ENCODE results near the gene PRR23C. TPM values are rescaled to one million over a fixed set of nuclear protein-coding genes. Genes with fewer than 3 reads are reported as not detected.
"Not testable (repeated sequence)": the region's sequence is repeated elsewhere in the genome, so short reads cannot be mapped to it uniquely, and the experiment has no call there.

The PRR23C gene
- total RNA-seq, 1 donor from 2014 or later, result not detected

DNA sequence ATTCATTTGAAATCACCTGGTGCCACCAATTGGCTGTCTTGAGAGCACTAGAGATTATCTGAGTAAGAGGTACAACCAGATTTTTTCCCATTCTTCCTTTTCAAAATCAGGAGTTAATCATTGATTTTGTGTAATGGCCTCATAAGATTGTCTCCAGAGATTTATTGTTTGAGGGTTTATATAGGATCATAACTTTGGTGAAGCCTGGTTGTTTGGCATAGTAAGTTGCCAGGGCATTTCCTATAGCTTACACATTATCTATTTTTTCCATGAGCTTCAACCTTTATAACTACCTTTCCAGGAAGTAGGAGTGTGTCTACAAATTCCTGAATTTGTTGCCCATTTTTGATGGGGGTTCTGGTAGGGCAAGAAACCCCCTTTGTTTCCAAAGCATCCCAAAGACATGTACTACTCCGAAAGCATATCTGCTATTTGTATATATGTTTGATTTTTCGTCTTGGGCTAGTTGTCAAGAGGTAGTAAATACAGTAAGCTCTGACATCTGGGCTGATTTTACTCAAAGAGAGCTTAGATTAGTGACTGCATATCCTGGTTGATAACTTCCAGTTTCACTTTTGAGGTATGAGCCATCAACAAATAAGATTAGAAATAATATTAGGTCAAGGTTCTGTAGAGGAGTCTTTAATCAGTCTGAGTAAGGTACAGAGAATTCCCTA lies 12.2 kb downstream of the PRR23C start:
- ATAC-seq (ENCODE audit: low read depth), result no peak
- no peaks in the 10 kb centered on the region for H3K4me1 Mint-ChIP-seq
- TF ChIP-seq, protein P1, sequence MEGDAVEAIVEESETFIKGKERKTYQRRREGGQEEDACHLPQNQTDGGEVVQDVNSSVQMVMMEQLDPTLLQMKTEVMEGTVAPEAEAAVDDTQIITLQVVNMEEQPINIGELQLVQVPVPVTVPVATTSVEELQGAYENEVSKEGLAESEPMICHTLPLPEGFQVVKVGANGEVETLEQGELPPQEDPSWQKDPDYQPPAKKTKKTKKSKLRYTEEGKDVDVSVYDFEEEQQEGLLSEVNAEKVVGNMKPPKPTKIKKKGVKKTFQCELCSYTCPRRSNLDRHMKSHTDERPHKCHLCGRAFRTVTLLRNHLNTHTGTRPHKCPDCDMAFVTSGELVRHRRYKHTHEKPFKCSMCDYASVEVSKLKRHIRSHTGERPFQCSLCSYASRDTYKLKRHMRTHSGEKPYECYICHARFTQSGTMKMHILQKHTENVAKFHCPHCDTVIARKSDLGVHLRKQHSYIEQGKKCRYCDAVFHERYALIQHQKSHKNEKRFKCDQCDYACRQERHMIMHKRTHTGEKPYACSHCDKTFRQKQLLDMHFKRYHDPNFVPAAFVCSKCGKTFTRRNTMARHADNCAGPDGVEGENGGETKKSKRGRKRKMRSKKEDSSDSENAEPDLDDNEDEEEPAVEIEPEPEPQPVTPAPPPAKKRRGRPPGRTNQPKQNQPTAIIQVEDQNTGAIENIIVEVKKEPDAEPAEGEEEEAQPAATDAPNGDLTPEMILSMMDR (IDR thresholded peaks at IDR 0.05), result no peak
- no peak overlapping the region for H3K4me3 Mint-ChIP-seq
- H3K27ac Mint-ChIP-seq, result no peak overlapping the region
- peaks cover 2% of the 10 kb centered on the region for H3K27me3 Mint-ChIP-seq
- intact Hi-C loops (cut with micrococcal nuclease), result no loop called here
- POLR2A ChIA-PET, result interaction anchor here (0.6 kb wide), 1 partner anchor 425 kb away, joined by 9 read pairs; no protein-coding TSS in a partner anchor
- CTCF ChIA-PET, result no interaction called here
- H3K9me3 Mint-ChIP-seq, result peaks cover 13% of the 10 kb centered on the region
- H3K36me3 Mint-ChIP-seq (ENCODE audit: low read depth), result no peaks in the 10 kb centered on the region
- DNase-seq, result no peak

DNA sequence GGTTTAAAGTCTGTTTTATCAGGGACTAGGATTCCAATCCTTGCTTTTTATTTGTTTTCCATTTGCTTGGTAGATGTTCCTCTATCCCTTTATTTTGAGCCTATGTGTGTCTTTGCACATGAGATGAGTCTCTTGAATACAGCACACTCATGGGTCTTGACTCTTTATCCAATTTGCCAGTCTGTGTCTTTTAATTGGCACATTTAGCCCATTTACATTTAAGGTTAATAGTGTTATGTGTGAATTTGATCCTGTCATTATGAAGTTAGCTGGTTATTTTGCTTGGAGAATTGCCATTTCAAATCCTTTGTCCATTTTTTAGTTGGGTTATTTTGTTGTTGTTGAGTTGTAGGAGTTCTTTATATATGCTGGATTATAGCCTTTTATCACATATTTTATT lies 14.1 kb downstream of the PRR23C start:
- CTCF ChIA-PET; H3K27ac Mint-ChIP-seq; H3K27me3 Mint-ChIP-seq; H3K4me3 Mint-ChIP-seq; ATAC-seq (ENCODE audit: low read depth); H3K4me1 Mint-ChIP-seq; DNase-seq; H3K36me3 Mint-ChIP-seq (ENCODE audit: low read depth); intact Hi-C loops (cut with micrococcal nuclease); POLR2A ChIA-PET: not testable (repeated sequence)
- peaks cover 13% of the 10 kb centered on the region for H3K9me3 Mint-ChIP-seq

GRCh38 chr3:139024968-139025367 lies 19.7 kb downstream of the PRR23C start:
- H3K4me3 Mint-ChIP-seq, result no peak overlapping the region
- intact Hi-C loops (cut with micrococcal nuclease), result no loop called here
- TF ChIP-seq, protein P1 (IDR thresholded peaks at IDR 0.05), result no peak
- no peak for DNase-seq
- no peaks in the 10 kb centered on the region for H3K36me3 Mint-ChIP-seq (ENCODE audit: low read depth)
- H3K27ac Mint-ChIP-seq, result no peak overlapping the region
- ATAC-seq (ENCODE audit: low read depth), result no peak
- ChIA-PET POLR2A (no interaction called here), CTCF (no interaction called here)
- H3K9me3 Mint-ChIP-seq, result peaks cover 4% of the 10 kb centered on the region
- H3K4me1 Mint-ChIP-seq, result no peaks in the 10 kb centered on the region
- no peaks in the 10 kb centered on the region for H3K27me3 Mint-ChIP-seq

DNA sequence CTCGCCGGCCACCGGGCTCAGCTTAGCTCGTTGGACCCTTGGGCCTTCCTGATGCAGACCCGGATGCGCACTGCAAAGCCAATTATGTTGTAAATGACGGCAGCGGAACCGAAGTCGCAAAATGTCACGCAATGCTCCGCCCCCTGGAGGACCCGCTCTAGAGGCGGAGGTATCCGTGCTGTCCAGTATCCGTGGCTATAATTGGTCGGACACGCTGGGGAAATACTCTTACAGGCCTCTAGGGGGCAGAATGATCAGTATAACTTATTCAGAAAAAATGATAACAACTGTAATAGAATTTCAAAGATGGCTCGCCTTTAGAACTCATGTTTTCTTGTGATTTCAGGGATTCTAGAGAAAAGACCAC lies 23.8 kb downstream of the PRR23C start, which contains the start of gene PRR23B:
Gene PRR23B, minus strand, starts transcription at position 59 of the 367 bp plus-strand sequence. CDS start 265 bp downstream, outside the sequence.
- no peaks in the 10 kb centered on the region for H3K27me3 Mint-ChIP-seq
- TF ChIP-seq, protein P1 (IDR thresholded peaks at IDR 0.05), result no peak
- no peak within 1 kb of the TSS for H3K4me3 Mint-ChIP-seq
- CTCF ChIA-PET, result no interaction called here
- DNase-seq (no peak), ATAC-seq (ENCODE audit: low read depth) (no peak)
- H3K9me3 Mint-ChIP-seq, result peaks cover 3% of the 10 kb centered on the region
- H3K27ac Mint-ChIP-seq, result no peak within 1 kb of the TSS
- POLR2A ChIA-PET, result no interaction called here
- intact Hi-C loops (cut with micrococcal nuclease), result no loop called here
- no peaks in the 10 kb centered on the region for H3K4me1 Mint-ChIP-seq
- no peaks in the 10 kb centered on the region for H3K36me3 Mint-ChIP-seq (ENCODE audit: low read depth)

DNA sequence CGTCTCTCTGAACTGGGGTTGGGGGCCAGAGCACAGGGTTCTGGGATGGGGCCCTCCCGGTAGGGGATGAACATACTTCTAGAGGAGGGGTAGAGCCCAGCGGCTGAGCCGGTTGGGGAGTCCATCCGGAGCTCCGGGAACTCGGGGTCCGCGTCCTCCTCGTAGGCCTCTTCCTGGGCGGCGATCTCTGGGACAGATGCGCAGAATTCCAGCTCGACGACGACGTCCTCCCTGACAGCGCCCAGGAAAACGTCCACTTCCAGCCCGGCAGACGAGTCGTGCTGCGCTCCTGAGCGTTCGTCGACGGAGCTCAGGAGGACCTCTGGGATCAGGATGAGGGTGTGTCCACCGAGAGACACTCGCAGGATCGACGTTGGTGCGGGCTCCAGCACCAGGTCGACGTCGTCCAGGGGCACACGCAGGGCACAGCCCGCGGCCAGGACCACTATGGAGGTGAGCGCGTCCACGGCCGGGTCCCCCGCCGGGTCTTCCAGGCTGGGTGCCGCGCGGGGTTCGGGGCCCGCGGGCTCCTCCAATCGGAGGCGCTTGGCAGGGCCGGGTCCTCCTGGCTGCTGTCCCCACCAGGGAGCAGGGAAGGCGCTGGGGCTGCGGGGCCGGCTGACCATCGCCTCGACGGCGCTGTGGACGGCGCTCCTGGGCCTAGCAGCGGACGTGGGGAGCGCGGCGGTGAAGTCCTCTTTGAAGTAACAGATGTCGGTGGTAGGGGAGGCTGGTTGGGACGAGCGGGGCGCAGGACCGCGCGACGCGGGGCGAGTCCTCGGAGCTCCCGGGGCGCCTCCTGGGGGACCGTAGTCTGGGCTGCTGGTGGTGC lies 24.4 kb downstream of the PRR23C start:
- intact Hi-C loops (cut with micrococcal nuclease), result no loop called here
- ChIA-PET POLR2A (no interaction called here), CTCF (no interaction called here)
- TF ChIP-seq, protein P1 (IDR thresholded peaks at IDR 0.05), result no peak
- ATAC-seq (ENCODE audit: low read depth), result no peak
- Mint-ChIP-seq H3K27me3 (no peaks in the 10 kb centered on the region), H3K4me3 (no peak overlapping the region), H3K27ac (no peak overlapping the region), H3K36me3 (ENCODE audit: low read depth) (no peaks in the 10 kb centered on the region), H3K9me3 (peaks cover 3% of the 10 kb centered on the region), H3K4me1 (no peaks in the 10 kb centered on the region)
- no peak for DNase-seq

All from activated B cell treated with CpG ODN at 0.5 μM for 24 hours (primary cell).